Measurements from ENCODE around the gene GOPC.

DNA sequence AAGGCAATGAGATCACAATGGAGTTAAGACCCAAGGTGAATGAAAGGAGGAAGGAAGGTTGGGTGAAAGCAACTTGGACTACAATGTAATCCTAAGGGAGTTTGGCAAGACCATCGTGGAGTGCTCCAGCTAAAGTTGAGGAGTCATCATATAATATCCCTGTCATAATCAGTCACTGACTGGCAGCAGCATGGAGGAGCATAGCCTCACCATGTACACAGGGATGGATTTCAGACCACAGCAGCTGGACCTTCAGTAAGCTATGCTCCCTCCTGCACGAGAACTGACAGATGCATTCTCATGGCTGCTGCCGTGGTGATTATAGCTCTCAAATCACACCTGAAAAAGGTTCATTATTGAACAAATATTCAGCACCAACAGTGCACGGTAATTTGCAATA is 43.0 kb downstream of the GOPC start:
- no peak for TF ChIP-seq EZH2 (IDR thresholded peaks at IDR 0.05; ENCODE audit: borderline replicate concordance, low read depth, low read length, poor library complexity, severe bottlenecking)
- TF ChIP-seq, protein P1, sequence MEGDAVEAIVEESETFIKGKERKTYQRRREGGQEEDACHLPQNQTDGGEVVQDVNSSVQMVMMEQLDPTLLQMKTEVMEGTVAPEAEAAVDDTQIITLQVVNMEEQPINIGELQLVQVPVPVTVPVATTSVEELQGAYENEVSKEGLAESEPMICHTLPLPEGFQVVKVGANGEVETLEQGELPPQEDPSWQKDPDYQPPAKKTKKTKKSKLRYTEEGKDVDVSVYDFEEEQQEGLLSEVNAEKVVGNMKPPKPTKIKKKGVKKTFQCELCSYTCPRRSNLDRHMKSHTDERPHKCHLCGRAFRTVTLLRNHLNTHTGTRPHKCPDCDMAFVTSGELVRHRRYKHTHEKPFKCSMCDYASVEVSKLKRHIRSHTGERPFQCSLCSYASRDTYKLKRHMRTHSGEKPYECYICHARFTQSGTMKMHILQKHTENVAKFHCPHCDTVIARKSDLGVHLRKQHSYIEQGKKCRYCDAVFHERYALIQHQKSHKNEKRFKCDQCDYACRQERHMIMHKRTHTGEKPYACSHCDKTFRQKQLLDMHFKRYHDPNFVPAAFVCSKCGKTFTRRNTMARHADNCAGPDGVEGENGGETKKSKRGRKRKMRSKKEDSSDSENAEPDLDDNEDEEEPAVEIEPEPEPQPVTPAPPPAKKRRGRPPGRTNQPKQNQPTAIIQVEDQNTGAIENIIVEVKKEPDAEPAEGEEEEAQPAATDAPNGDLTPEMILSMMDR (conservative IDR thresholded peaks at IDR 0.05; ENCODE audit: low read depth, low read length): no peak

Data from A673 (cell line).